GM18951 (cell line): ENCODE measurements around the gene DNAJC24.

Experiments used
- POLR2A ChIP-seq: IDR thresholded peaks from 4 replicates; pipeline ENCODE4 v1.6.1; 2011; ENCODE audit warnings: mild to moderate bottlenecking; ENCODE audit not compliant: insufficient read length, insufficient read depth; ENCODE audit errors: extremely low read depth
- in situ Hi-C: fragments of 300-500 bp; cut with MboI; formaldehyde crosslinking; loops from one replicate; pipeline ENCODE4 v1.12.0; 2022; ENCODE audit warnings: low sequenced_read_pairs, mixed read lengths, inconsistent platforms; ENCODE audit not compliant: unreplicated experiment

The DNAJC24 gene

GRCh38 chr11:31366795-31367194, 2.9 kb upstream of the DNAJC24 start:
- no peak for TF ChIP-seq POLR2A
- in situ Hi-C loops, result no loop called here

GRCh38 chr11:31375879-31376278, 6.2 kb downstream of the DNAJC24 start:
- TF ChIP-seq POLR2A, result no peak
- in situ Hi-C loops, result loop anchor here (25.0 kb wide), 1 partner anchor 586 kb away; no protein-coding TSS in a partner anchor

- in situ Hi-C loops, result loop anchor here (25.0 kb wide), 1 partner anchor 579 kb away; no protein-coding TSS in a partner anchor
- no peak for TF ChIP-seq POLR2A
Observed at GRCh38 chr11:31383116-31383515, 13.5 kb downstream of the DNAJC24 start.

GRCh38 chr11:31387379-31387778, 17.7 kb downstream of the DNAJC24 start:
- no peak for TF ChIP-seq POLR2A
- in situ Hi-C loops, result loop anchor here (25.0 kb wide), 1 partner anchor 575 kb away; no protein-coding TSS in a partner anchor

- no peak for TF ChIP-seq POLR2A
- in situ Hi-C loops, result loop anchor here (25.0 kb wide), 1 partner anchor 565 kb away; no protein-coding TSS in a partner anchor
Observed at GRCh38 chr11:31397239-31397834, 27.7 kb downstream of the DNAJC24 start.

- in situ Hi-C loops, result no loop called here
- TF ChIP-seq POLR2A, result no peak
Observed at GRCh38 chr11:31404614-31405013, 35.0 kb downstream of the DNAJC24 start.

- in situ Hi-C loops, result no loop called here
- TF ChIP-seq POLR2A, result no peak
Observed at GRCh38 chr11:31408201-31408600, 38.5 kb downstream of the DNAJC24 start.

- in situ Hi-C loops, result no loop called here
- TF ChIP-seq POLR2A, result no peak
Observed at GRCh38 chr11:31412946-31413345, 43.3 kb downstream of the DNAJC24 start.

GRCh38 chr11:31414338-31414737, 44.7 kb downstream of the DNAJC24 start:
- in situ Hi-C loops, result no loop called here
- TF ChIP-seq POLR2A, result no peak

GRCh38 chr11:31415435-31415834, 45.8 kb downstream of the DNAJC24 start:
- in situ Hi-C loops, result no loop called here
- TF ChIP-seq POLR2A, result no peak

GRCh38 chr11:31417357-31417756, 47.7 kb downstream of the DNAJC24 start:
- no peak for TF ChIP-seq POLR2A
- in situ Hi-C loops, result no loop called here

GRCh38 chr11:31417816-31418215, 48.2 kb downstream of the DNAJC24 start:
- no peak for TF ChIP-seq POLR2A
- in situ Hi-C loops, result no loop called here

- in situ Hi-C loops, result no loop called here
- no peak for TF ChIP-seq POLR2A
Observed at GRCh38 chr11:31419138-31419537, 49.5 kb downstream of the DNAJC24 start.

GRCh38 chr11:31419669-31420068, 50.0 kb downstream of the DNAJC24 start:
- in situ Hi-C loops, result no loop called here
- TF ChIP-seq POLR2A, result no peak
